Cortex of kidney (tissue), 1 donor: ENCODE data around the gene FERMT2.
"Not testable (repeated sequence)": the region's sequence is repeated elsewhere in the genome, so short reads cannot be mapped to it uniquely, and the experiment has no call there.

Experiments used
- DNase-seq: peaks from one replicate; lab custom pipeline; 2025; lab: John Stamatoyannopoulos, UW

Gene FERMT2

GRCh38 chr14:52901357-52901980 is 49.4 kb downstream of the FERMT2 start:
- no peak for DNase-seq

- no peak for DNase-seq
Observed at GRCh38 chr14:52900731-52901130, 50.1 kb downstream of the FERMT2 start.

GRCh38 chr14:52898496-52898895 is 52.4 kb downstream of the FERMT2 start:
- no peak for DNase-seq

GRCh38 chr14:52895000-52895399 is 55.9 kb downstream of the FERMT2 start:
- no peak for DNase-seq

- no peak for DNase-seq
Observed at GRCh38 chr14:52891800-52892199, 59.0 kb downstream of the FERMT2 start.

GRCh38 chr14:52888839-52889838 is 61.7 kb downstream of the FERMT2 start:
- no peak for DNase-seq

GRCh38 chr14:52888159-52888558 is 62.7 kb downstream of the FERMT2 start:
- no peak for DNase-seq

- no peak for DNase-seq
Observed at GRCh38 chr14:52885230-52885629, 65.6 kb downstream of the FERMT2 start.

- DNase-seq: no peak
Observed at GRCh38 chr14:52883658-52884057, 67.2 kb downstream of the FERMT2 start.

- DNase-seq: no peak
Observed at GRCh38 chr14:52882824-52883223, 68.0 kb downstream of the FERMT2 start.

- DNase-seq: no peak
Observed at GRCh38 chr14:52879958-52880357, 70.9 kb downstream of the FERMT2 start.

- DNase-seq: no peak
Observed at GRCh38 chr14:52878946-52879345, 71.9 kb downstream of the FERMT2 start.

GRCh38 chr14:52878469-52878868 is 72.4 kb downstream of the FERMT2 start:
- no peak for DNase-seq

GRCh38 chr14:52877628-52878027 is 73.2 kb downstream of the FERMT2 start:
- no peak for DNase-seq

- no peak for DNase-seq
Observed at GRCh38 chr14:52876806-52877205, 74.0 kb downstream of the FERMT2 start.

GRCh38 chr14:52876311-52876710 is 74.5 kb downstream of the FERMT2 start:
- DNase-seq: no peak

GRCh38 chr14:52875707-52876106 is 75.1 kb downstream of the FERMT2 start:
- DNase-seq: no peak

GRCh38 chr14:52874389-52874788 is 76.5 kb downstream of the FERMT2 start:
- no peak for DNase-seq

- no peak for DNase-seq
Observed at GRCh38 chr14:52873694-52874093, 77.2 kb downstream of the FERMT2 start.

GRCh38 chr14:52873065-52873464 is 77.8 kb downstream of the FERMT2 start:
- DNase-seq: no peak

- DNase-seq: no peak
Observed at GRCh38 chr14:52871606-52872005, 79.2 kb downstream of the FERMT2 start.

GRCh38 chr14:52868911-52869618 is 81.8 kb downstream of the FERMT2 start:
- no peak for DNase-seq

GRCh38 chr14:52864893-52865292 is 86.0 kb downstream of the FERMT2 start:
- DNase-seq: not testable (repeated sequence)
